Panc1 (cell line): ENCODE data around the gene SOX4.
"Not testable (repeated sequence)": the region's sequence is repeated elsewhere in the genome, so short reads cannot be mapped to it uniquely, and the experiment has no call there.

Experiments used
- CTCF ChIP-seq: fragments of 450-650 bp; IDR thresholded peaks from 2 replicates; pipeline ENCODE4 v1.5.1; 2017; ENCODE audit warnings: mild to moderate bottlenecking
- POLR2AphosphoS5 ChIP-seq: IDR thresholded peaks from 2 replicates; pipeline ENCODE4 v1.6.1; 2012; ENCODE audit warnings: mild to moderate bottlenecking, low read depth, low read length, moderate library complexity

GRCh38 chr6:21552286-21552685, 41.3 kb upstream of the SOX4 start:
- TF ChIP-seq CTCF, POLR2AphosphoS5: not testable (repeated sequence)
